ENCODE results near the gene PITX2. TPM values are rescaled to one million over a fixed set of nuclear protein-coding genes. Genes with fewer than 3 reads are reported as not detected.
"Not testable (repeated sequence)": the region's sequence is repeated elsewhere in the genome, so short reads cannot be mapped to it uniquely, and the experiment has no call there.

The PITX2 gene
- total RNA-seq, 1 donor from 2014 or later, result not detected

- Mint-ChIP-seq H3K27me3 (ENCODE audit: unreplicated experiment) (peaks cover 19% of the 10 kb centered on the region), H3K9me3 (ENCODE audit: unreplicated experiment) (peaks cover 3% of the 10 kb centered on the region), H3K4me1 (ENCODE audit: unreplicated experiment) (no peaks in the 10 kb centered on the region), H3K36me3 (ENCODE audit: unreplicated experiment) (no peaks in the 10 kb centered on the region), H3K4me3 (ENCODE audit: unreplicated experiment) (no peak overlapping the region), H3K27ac (ENCODE audit: unreplicated experiment) (no peak overlapping the region)
- TF ChIP-seq CTCF (IDR thresholded peaks at IDR 0.05), result no peak
- no peak for DNase-seq (ENCODE audit: extremely low spot score, unreplicated experiment)
Observed at GRCh38 chr4:110595583-110595982, 27.3 kb downstream of the PITX2 start.

- Mint-ChIP-seq H3K27me3 (ENCODE audit: unreplicated experiment) (peaks cover 10% of the 10 kb centered on the region), H3K36me3 (ENCODE audit: unreplicated experiment) (no peaks in the 10 kb centered on the region), H3K9me3 (ENCODE audit: unreplicated experiment) (no peaks in the 10 kb centered on the region), H3K27ac (ENCODE audit: unreplicated experiment) (no peak overlapping the region), H3K4me3 (ENCODE audit: unreplicated experiment) (no peak overlapping the region), H3K4me1 (ENCODE audit: unreplicated experiment) (no peaks in the 10 kb centered on the region)
- peak; percentile 35 for TF ChIP-seq CTCF (IDR thresholded peaks at IDR 0.05)
- no peak for DNase-seq (ENCODE audit: extremely low spot score, unreplicated experiment)
Observed at GRCh38 chr4:110589297-110589696, 33.6 kb downstream of the PITX2 start.

GRCh38 chr4:110587666-110588285 is 35.1 kb downstream of the PITX2 start:
- H3K36me3 Mint-ChIP-seq (ENCODE audit: unreplicated experiment), result no peaks in the 10 kb centered on the region
- H3K27ac Mint-ChIP-seq (ENCODE audit: unreplicated experiment), result no peak overlapping the region
- H3K4me3 Mint-ChIP-seq (ENCODE audit: unreplicated experiment), result no peak overlapping the region

GRCh38 chr4:110586131-110586850 is 36.6 kb downstream of the PITX2 start:
- no peak for DNase-seq (ENCODE audit: extremely low spot score, unreplicated experiment)
- H3K36me3 Mint-ChIP-seq (ENCODE audit: unreplicated experiment), result no peaks in the 10 kb centered on the region

More at GRCh38 chr4:110587666-110588285, 35.1 kb downstream of the PITX2 start:
- H3K9me3 Mint-ChIP-seq (ENCODE audit: unreplicated experiment), result no peaks in the 10 kb centered on the region
- no peak for TF ChIP-seq CTCF (IDR thresholded peaks at IDR 0.05)
- peaks cover 10% of the 10 kb centered on the region for H3K27me3 Mint-ChIP-seq (ENCODE audit: unreplicated experiment)
- no peak for DNase-seq (ENCODE audit: extremely low spot score, unreplicated experiment)
- H3K4me1 Mint-ChIP-seq (ENCODE audit: unreplicated experiment), result no peaks in the 10 kb centered on the region

GRCh38 chr4:110576696-110577095 is 46.2 kb downstream of the PITX2 start:
- not testable (repeated sequence) for H3K4me1 Mint-ChIP-seq (ENCODE audit: unreplicated experiment); H3K36me3 Mint-ChIP-seq (ENCODE audit: unreplicated experiment); DNase-seq (ENCODE audit: extremely low spot score, unreplicated experiment); H3K27ac Mint-ChIP-seq (ENCODE audit: unreplicated experiment); H3K4me3 Mint-ChIP-seq (ENCODE audit: unreplicated experiment)
- peaks cover 16% of the 10 kb centered on the region for H3K9me3 Mint-ChIP-seq (ENCODE audit: unreplicated experiment)
- peaks cover 11% of the 10 kb centered on the region for H3K27me3 Mint-ChIP-seq (ENCODE audit: unreplicated experiment)

More at GRCh38 chr4:110586131-110586850, 36.6 kb downstream of the PITX2 start:
- peak; percentile 57 for TF ChIP-seq CTCF (IDR thresholded peaks at IDR 0.05)
- Mint-ChIP-seq H3K27ac (ENCODE audit: unreplicated experiment) (no peak overlapping the region), H3K4me3 (ENCODE audit: unreplicated experiment) (no peak overlapping the region), H3K4me1 (ENCODE audit: unreplicated experiment) (no peaks in the 10 kb centered on the region), H3K27me3 (ENCODE audit: unreplicated experiment) (peaks cover 8% of the 10 kb centered on the region), H3K9me3 (ENCODE audit: unreplicated experiment) (no peaks in the 10 kb centered on the region)

Other genes with a start within 250 kb of the PITX2 start
- 0.47 and 0.94 TPM in 2 replicates for gene ENPEP, start 146.9 kb downstream of the PITX2 start, total RNA-seq

Data from osteocyte (in vitro differentiated cells).